ENCODE measurements around the gene MRAS.
A peak's percentile ranks its signal among the peaks of the same experiment; 100 is the strongest.
"Not testable (repeated sequence)": the region's sequence is repeated elsewhere in the genome, so short reads cannot be mapped to it uniquely, and the experiment has no call there.

Gene MRAS

DNA sequence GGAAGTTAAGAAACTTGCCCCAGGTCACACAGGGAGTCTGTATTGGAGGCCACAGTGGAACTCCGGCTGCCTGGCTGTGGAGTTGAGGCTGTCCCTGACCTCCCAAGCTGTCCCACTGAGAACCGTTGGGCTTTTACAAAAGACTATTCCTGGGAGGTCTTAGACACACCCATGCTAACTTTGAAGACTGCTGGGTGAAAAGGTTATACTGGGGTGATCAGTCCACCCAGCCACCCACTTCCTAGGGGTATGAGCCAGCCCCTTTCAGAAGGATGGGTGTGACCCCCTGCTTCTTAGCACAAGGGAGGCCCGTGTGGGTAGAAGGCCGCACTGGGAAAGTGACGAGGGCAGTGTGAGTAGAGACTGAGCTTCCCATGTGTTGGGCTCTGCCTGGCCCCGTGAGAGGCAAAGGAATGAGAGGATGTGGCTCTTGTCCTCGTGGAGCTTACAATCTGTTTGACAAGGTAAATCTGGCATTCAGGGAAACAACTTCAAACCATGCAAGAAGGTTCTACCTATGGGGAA is 19.0 kb downstream of the MRAS start:
- ATAC-seq (no peak), DNase-seq (no peak)

DNA sequence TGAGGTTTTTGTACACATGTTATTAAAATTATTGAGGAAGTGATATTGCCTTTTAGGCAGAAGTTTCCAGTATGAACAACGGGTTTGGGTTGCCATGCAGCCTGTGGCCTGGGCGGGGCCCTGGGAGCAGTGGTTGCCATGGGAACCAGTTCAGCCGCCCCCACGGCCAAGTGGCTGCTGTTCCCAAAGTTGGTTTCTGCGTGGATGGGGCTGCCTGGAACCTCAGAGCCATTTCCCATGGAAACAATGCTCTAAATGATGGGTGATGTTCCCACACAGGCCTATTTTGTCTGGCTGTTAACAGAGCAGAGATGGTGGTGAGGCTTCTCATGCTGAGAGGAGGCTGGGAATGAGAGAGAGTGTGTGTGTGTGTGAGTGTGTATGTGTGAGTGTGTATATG is 19.5 kb downstream of the MRAS start:
- ATAC-seq (no peak), DNase-seq (no peak)

DNA sequence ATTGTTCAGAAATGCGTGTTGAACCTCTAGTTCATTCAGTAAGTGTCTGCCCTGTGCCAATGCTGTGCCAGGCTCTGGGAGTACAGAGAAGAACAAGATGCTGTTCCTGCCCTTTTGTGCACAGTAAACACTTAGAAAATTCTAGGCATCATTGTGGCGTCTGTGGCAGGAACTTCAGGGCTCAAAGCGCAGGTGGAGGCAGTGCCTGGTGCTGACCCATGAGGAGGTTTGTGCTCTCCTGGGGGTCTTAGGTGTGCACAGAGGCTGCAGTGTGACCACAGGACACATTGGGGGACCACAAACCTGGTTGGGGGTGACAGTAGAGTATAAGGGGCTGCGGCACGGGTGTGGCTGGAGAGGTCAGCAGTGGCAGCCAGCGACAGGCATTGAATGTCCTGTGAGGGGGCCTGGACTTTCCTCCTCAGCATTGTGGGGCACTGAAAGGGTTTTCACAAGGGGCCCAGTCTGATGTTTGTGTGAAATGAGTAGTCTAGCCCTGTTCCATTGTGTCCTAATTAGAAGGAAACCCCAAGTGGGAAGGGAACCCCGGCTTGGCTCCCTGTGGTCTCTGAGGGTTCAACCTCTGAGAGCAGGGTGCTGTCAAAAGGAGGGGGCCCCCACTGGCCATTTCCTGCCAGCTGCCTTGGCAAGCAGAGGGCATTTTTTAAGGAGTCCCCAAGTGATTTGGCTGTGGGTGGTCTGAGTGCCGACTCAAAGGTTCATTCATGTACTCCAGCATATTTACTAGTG is 20.9 kb downstream of the MRAS start:
- DNase-seq: no peak
- no peak for ATAC-seq

DNA sequence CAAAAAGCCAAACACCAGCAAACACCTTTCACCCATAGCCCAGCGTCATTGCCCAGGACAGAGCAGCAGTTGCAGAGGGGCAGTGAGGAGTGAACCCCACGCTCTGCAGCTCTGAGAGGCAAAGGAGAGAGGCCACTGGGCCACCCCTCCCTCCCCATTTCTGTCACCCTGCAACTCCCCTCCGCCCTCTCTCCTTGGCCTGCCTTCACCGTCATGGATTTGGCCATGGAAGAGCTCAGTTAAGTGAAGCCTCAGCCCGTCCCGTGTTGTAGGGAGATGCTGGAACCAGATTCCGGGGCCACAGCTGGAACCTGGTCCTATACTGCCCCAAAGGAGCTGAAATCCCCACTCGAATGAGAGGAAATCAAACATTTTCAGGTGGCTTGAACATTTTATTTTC is 21.9 kb downstream of the MRAS start:
- ATAC-seq (no peak), DNase-seq (no peak)

DNA sequence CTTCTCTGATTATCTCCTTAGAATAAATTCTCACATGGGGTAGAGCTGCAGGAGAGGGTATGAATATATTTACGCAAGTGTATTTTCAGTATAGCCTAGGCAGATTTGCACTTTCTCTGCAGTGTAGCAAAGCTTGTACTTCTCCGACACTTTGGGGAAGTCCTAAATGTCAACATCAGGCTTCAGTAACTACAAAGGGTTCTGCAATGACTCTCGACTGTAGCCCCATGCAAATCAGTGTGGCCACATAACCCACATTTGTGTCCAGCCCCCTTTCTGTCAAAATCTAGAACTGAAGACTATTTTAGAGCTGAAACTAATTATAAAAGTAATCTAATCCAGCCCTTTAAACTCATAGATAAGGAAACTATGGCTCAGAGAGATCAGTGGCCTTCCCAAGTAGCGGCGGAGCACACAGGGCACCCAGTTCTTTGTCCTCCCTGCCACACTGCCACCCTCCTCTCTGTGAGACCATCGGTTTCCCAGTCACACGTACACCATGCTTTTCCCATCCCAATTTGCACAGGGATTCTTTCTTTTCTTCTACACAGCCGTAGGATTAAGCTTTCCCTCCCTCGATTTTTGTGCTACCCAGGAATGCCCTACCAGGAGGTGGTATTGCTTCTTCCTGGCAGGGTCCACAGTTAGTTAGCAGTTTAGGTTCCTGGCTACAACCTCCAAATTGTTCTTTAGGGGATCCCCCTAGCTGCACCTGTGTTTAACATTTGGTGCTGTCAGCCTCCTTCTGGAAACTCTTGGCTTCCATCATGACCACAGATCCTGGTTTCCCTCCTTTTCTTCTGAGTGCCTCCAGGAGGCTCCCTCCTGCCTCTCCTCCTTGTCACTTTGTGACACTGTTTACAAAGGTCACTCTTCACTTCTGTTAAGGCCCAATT is 22.9 kb downstream of the MRAS start:
- DNase-seq (no peak), ATAC-seq (peak; percentile 92)

DNA sequence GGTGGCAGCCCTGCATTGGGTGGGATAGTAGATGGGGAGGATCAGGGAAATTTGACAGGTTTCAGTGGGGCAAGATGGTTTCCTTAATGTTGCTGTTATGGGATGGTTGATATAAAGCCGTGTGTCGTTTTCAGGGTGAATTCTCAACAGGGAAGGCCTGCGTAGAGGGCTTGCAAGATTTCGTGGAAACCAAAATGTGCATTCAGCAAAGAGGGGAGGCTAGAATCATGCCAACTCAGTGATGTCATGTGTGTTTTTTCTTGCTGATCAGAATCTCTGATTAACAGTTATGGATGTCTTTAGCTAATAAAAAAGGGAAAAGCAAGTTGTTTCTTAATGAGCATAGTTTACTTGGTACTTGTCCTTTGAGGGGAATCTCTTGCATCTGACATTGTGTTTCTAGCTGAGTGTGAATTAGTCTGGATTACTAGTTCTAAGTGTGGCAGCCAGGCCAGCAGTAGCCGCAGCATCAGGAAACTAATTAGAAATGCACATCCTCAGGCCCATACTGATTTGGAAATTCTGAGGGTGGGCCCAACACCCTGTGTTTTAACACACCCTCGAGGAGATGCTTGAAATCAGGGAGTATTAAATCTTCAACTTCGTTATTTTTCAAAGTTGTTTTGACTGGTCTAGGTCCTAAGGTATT is 24.8 kb downstream of the MRAS start:
- DNase-seq (no peak), ATAC-seq (no peak)

DNA sequence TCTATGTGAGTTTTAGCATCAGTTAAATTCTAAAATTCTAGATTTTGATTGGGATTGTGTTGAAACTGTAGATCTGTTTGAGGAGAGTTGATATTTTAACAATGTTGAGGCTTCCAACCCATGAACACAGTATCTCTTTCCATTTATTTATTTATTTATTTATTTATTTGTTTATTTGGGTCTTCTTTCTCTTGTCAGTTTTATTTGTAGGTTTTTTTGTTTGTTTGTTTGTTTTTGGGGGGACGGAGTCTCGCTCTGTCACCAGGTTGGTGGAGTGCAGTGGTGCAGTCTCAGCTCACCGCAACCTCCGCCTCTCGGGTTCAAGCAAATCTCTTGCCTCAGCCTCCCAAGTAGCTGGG is 25.3 kb downstream of the MRAS start:
- ATAC-seq (no peak), DNase-seq (no peak)

DNA sequence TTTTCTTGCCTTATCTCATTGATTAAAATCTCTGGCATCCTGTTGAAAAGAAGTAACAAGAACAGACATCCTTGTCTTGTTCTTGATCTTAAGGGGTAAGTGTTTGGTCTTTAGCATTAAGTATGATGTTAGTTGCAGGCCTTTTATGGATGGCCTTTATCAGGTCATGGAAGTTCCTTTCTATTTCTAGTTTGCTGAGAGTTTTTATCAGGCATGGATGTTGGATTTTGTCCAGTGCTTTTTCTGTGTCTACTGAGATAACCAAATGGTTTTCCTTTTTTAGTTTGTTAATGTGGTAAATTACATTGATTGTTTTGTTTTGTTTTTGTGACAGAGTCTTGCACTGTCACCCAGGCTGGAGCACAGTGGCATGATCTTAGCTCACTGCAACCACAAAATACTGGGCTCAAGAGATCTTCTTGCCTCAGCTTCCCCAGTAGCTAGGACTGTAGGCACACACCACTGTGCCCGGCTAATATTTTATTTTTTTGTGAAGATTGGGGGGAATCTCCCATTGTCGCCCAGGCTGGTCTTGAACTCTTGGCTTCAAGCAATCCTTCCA is 26.3 kb downstream of the MRAS start:
- DNase-seq (no peak), ATAC-seq (no peak)

DNA sequence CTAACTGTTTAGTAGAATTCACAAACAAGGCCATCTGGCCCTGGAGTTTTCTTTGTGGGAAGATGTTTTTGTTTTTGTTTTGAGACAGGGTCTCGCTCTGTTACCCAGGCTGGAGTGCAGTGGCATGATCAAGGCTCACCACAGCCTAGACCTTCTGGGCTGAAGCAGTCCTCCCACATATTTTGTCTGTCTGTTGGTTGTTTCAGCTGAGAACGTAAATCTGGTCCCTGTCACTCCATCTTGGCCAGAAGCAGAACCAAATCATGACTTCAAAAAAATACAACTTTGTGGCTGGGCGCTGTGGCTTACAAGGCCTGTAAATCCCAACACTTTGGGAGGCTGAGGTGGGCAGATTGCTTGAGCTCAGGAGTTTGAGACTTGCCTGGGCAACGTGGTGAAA is 27.1 kb downstream of the MRAS start:
- DNase-seq (no peak), ATAC-seq (no peak)

DNA sequence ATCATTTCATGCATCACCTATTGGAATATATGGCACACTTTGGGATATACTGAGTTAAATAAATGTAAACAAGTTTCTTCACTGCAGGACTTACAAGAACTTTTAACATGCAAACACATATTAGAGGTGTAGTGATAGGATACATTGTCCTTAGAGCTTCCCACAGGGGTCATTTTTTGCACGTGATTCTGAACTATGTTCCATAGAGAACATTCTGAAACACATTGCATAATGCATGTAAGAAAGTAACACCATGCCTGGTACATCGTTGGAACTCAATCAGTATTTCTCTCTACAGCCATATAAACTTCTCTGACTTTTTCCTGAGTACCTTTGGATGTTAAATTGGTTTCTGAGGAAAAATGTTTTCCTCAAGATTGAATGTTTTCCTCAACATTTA is 28.3 kb downstream of the MRAS start:
- no peak for DNase-seq
- ATAC-seq: no peak

DNA sequence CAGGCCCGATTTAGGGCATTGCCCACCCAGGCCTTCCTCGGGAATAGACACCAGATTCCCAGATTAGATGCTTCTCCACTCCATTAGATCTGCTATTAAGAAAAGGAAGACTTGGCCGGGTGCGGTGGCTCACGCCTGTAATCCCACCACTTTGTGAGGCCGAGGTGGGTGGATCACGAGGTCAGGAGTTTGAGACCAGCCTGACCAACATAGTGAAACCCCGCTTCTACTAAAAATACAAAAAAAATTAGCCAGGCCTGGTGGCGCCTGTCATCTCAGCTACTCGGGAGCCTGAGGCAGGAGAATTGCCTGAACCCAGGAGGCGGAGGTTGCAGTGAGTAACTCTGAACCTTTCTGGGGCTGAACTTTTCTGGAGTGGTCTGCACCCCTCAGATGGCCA is 28.8 kb downstream of the MRAS start:
- DNase-seq, ATAC-seq: not testable (repeated sequence)

DNA sequence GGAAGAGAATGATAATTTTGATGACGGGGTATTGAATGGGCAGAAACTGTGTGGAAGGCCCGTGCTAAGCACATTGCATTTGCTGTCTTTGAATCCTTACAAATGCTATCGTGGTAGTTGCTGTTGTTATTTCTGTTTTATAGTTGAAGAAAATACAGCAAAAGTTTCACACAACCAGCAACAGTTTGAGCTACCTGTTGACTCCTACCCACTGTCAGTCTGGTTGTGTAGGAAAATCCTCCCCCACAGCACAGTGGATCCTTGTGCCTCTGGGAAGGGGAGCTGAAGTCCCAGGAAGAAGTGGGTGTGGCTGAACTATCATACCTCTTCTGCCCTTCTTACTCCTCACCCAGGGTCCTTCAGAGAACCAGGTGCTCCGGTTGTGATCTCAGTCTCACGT is 29.4 kb downstream of the MRAS start:
- DNase-seq (no peak), ATAC-seq (no peak)

DNA sequence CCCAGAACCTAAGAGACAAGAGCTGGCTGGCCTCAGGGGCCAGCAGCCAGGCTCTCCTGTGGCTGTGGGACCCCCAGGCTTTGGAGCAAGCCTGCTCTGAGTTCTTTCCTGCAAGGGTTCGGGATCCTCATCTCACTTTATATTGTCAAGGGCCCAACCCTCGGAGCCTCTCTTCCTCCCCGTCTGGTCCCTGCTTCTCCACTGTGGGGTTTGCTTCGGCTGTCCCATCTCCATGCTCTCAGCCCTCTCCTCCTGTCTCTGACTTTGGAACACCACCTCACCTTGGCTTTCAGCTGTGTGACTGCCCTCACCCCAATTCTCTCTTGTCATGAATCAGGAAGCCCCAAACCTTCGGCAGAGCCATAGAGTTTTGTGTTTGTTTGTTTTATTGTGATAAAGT is 30.0 kb downstream of the MRAS start:
- no peak for ATAC-seq

DNA sequence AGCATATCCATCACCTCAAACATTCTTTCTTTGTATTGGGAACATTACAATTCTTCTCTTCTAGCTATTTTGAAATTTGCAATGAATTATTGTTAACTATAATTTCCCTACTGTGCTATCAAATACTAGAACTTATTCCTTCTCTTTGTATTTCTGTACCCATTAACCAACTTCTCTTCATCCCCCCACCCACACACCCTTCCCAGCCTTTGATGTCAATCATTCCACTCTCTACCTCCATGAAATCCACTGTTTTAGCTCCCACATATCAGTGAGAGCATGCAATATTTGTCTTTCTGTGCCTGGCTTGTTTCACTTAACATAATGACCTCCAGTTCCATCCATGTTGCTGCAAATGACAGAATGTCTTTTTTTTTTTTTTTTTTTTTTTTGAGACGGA is 30.6 kb downstream of the MRAS start:
- DNase-seq: no peak
- ATAC-seq: no peak

More for the DNA sequence above, 30.0 kb downstream of the MRAS start:
- DNase-seq: no peak

DNA sequence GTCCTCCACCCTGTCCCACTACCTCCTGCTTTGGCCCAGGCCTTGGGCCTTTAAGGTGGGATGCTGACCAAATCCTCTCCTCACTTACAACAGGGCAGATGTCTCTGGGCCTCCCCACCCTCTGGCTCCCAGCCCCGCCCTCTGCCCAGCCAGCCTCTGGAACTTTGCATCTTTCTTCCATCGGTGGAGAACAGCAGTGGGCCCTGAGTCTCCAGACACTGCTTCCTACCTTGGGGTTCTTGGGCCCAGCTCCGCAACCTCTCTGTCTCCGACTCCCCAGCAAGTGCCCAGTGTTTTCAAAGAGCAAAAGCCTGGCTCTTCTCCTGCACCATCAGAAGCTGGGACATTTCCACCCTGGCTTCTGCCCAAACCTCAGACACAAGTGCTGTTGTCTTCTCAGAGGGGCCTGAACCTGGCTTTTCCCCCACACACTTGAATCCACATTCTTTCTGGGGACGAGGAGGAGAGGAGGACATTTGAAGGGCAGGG is 33.1 kb downstream of the MRAS start:
- DNase-seq: no peak
- no peak for ATAC-seq

DNA sequence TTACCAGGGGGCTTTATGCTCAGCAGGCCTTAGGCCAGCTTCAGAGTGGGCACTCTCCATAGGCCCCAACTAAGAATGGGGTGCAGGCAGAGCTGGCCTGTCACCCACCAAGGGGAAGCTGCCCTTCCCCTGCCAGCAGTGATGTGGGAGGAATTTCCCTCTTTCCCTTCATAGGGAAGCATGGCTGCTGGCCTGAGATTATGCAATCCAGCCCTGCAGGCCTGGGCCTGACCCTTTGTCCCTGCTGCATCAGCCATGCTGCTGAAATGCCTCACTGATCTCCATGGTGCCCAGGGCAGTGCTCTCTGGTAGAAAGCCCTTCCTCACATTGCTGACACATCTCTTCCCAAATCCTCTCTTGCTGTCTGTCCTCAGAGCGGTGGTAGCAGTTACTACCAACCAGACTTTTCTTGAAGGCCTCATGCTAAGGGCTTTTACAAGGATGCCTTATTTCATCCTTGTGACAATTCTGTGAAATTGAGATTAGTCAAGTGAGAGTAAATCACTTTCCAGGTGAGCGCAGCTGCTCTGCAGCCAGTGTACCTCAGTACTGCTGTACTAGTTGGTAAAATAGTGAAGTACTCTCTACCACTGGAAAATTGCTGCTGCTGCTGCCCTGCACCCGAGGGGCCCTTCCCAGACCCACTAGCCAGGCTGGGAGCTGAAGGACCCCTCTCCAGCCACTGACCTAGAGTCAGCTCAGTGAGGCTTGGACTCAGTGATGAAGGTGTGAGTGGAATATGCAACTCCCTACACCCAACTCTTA is 33.8 kb downstream of the MRAS start:
- ATAC-seq: no peak
- no peak for DNase-seq

DNA sequence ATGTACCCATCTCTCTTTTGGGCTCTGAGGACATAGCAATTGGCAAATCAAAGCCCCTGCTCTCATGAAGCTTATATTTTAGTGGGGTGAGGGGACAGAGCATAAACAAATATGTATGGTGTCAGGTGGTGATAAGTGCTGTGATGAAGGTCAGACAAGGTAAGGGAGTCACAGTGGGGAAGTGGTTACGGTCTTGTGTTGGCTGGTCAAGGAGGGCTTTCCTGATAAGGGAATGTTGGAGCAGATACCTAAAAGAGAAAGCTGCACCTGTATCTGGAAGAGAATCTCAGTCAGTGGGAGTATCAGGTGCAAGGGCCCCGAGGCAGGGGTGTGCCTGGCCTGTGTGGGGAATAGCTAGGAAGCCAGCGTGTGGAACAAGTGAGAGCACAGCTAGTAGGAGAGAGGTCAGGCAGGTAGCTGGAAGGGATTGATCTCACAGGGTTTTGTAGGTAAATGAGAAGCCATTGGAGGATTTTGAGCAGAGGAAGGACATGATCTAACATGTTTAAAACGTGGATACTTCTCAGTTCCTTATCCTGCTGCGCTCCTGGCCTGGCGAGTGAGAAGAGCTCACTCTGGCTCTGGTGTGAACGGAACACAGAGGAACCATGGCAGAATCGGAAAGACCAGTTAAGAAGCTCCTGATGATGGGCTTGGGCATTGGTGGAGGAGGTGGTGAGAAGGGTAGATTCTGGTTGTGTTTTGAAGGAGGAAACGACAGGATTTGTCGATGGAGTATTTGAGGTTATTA is 35.5 kb downstream of the MRAS start:
- ATAC-seq (no peak), DNase-seq (no peak)

DNA sequence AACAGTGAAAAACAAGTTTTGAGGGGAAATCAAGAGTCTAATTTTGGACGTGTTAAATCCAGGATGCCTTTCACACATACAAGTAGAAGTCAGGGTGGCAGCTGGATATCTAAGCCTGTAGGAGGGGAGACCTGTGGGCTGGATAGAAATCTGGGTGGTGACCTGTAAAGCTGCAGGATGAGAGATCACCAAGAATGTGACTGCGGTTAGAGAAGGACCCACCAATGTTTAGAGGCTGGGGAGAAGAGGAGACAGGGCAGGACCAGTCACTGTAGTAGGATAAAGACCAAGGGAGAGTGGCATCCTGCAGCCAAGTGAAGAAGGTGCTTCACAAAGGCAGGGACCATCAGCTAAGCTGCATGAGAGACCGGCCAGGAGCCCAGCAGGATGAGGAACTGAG is 36.2 kb downstream of the MRAS start:
- DNase-seq (no peak), ATAC-seq (no peak)

DNA sequence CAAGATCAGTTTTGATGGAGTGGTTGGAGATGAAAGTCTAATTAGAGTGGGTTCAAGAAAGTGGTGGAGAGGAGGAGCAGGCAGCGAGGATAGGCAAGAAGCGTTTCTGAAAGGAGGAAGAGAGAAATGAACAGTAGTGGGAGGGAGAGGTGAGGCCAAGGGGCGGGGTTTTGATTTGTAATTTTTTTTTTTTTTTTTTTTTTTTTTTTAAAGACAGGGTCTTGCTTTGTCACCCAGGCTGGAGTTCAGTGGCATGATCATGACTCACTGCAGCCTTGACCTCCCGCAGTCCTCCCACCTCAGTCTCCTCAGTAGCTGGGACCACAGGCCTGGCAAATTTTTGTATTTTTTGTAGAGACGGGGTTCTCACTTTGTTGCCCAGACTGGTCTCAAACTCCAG is 36.6 kb downstream of the MRAS start:
- ATAC-seq: no peak

DNA sequence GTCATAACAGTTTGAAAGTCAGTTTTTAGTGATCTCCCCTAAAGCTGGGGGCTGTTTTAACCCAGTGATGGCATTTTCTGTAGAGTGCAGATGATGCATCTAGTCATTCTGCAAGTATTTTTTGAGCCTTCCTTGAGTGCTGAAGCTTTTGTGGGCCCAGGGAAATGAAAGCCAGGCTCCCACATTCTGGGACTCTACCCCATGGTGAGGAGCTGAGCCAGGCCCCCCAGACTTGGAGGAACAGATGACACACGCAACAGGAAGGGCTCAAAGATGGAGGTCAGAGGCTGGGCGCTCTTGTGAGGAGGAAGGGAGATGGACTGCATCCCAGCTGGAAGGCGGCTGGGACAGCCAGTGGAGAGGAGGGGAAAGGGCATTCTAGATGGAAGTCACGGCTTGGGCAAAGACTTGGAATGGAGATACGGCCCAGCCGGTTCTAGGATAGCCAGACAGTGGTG is 40.8 kb downstream of the MRAS start:
- ATAC-seq (no peak), DNase-seq (no peak)

More for the DNA sequence above, 36.6 kb downstream of the MRAS start:
- no peak for DNase-seq
